Right renal pelvis (tissue), 4 donors: Measurements from ENCODE around the gene ZGRF1. TPM values are rescaled to one million over a fixed set of nuclear protein-coding genes. Genes with fewer than 3 reads are reported as not detected.
"Not testable (repeated sequence)": the region's sequence is repeated elsewhere in the genome, so short reads cannot be mapped to it uniquely, and the experiment has no call there.

Source experiments
- DNase-seq, 4 donors: peaks; one replicate each; pipeline ENCODE4 v3.0.0-alpha.2; 2013; ENCODE audit warnings: low read depth in 4 of 4, low spot score in 3 of 4, missing footprints in 1 of 4
- polyA plus RNA-seq, 4 donors: library from polyadenylated mRNA; unstranded; fragments of 120-200 nt; gene quantifications; one replicate each; pipeline ENCODE4 v1.2.1, GENCODE V29; 2013; ENCODE audit not compliant: insufficient read length in 4 of 4

ZGRF1 gene
- polyA plus RNA-seq, result 10 to 100 TPM; 11.6 to 14.8 (median 12.6) TPM

- peak; percentile 99 for DNase-seq
Measured at GRCh38 chr4:112636688-112637551, at the start of gene ZGRF1, which contains the start of gene LARP7. ZGRF1 (minus strand) TSS chr4:112636909; CDS start chr4:112633176, 3,733 bp downstream. LARP7 (plus strand) TSS chr4:112637143; CDS start chr4:112644670, 7,527 bp downstream.

GRCh38 chr4:112680996-112681395, 44.3 kb upstream of the ZGRF1 start:
- DNase-seq, result no peak

GRCh38 chr4:112677519-112678091, 40.9 kb upstream of the ZGRF1 start:
- DNase-seq, result no peak

- no peak for DNase-seq
Measured at GRCh38 chr4:112674376-112674775, 37.7 kb upstream of the ZGRF1 start.

- DNase-seq, result no peak
Measured at GRCh38 chr4:112673686-112674085, 37.0 kb upstream of the ZGRF1 start.

GRCh38 chr4:112673076-112673475, 36.4 kb upstream of the ZGRF1 start:
- DNase-seq, result no peak

GRCh38 chr4:112668131-112668530, 31.4 kb upstream of the ZGRF1 start:
- no peak for DNase-seq

- DNase-seq, result no peak
Measured at GRCh38 chr4:112664611-112665010, 27.9 kb upstream of the ZGRF1 start.

- not testable (repeated sequence) for DNase-seq
Measured at GRCh38 chr4:112656115-112656514, 19.4 kb upstream of the ZGRF1 start.

- no peak for DNase-seq
Measured at GRCh38 chr4:112655270-112655669, 18.6 kb upstream of the ZGRF1 start.

- DNase-seq, result no peak
Measured at GRCh38 chr4:112652216-112652615, 15.5 kb upstream of the ZGRF1 start.

GRCh38 chr4:112651641-112652040, 14.9 kb upstream of the ZGRF1 start:
- no peak for DNase-seq

- DNase-seq, result no peak
Measured at GRCh38 chr4:112650332-112650731, 13.6 kb upstream of the ZGRF1 start.

GRCh38 chr4:112649055-112649408, 12.3 kb upstream of the ZGRF1 start:
- DNase-seq, result no peak

- no peak for DNase-seq
Measured at GRCh38 chr4:112648263-112649054, 11.8 kb upstream of the ZGRF1 start.

GRCh38 chr4:112647785-112648184, 11.1 kb upstream of the ZGRF1 start:
- no peak for DNase-seq

- DNase-seq, result no peak
Measured at GRCh38 chr4:112646632-112647537, 10.2 kb upstream of the ZGRF1 start.

- DNase-seq, result no peak
Measured at GRCh38 chr4:112645541-112646329, 9.0 kb upstream of the ZGRF1 start.
